HG03342 (cell line): ENCODE measurements around the gene IGLON5.

Experiments used
- ATAC-seq: cut with Tn5 transposase; IDR thresholded peaks from one replicate; pipeline ENCODE4 v1.9.1; 2021; ENCODE audit warnings: mild to moderate bottlenecking, moderate library complexity; ENCODE audit not compliant: unreplicated experiment

IGLON5 gene

DNA sequence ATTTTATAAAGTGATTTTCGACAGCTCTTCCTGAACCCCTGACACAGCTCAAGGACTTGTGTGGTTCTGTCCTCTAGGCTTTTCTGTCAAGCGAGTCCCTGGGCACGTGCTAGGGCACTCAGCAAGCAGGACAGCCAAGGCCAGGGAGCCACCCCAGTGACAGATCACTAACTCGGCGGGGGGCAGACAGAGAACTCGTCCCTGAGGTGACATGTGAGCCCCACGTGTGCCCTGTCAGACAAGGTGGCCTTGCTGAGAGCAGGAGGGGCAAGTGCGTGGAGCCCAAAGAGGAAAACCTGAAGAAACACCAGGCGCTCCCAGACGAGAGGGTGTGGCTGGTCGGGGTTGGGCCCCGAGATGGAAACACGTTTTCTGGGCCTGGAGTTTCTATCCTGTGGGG is 49.8 kb downstream of the IGLON5 start:
- ATAC-seq: no peak

DNA sequence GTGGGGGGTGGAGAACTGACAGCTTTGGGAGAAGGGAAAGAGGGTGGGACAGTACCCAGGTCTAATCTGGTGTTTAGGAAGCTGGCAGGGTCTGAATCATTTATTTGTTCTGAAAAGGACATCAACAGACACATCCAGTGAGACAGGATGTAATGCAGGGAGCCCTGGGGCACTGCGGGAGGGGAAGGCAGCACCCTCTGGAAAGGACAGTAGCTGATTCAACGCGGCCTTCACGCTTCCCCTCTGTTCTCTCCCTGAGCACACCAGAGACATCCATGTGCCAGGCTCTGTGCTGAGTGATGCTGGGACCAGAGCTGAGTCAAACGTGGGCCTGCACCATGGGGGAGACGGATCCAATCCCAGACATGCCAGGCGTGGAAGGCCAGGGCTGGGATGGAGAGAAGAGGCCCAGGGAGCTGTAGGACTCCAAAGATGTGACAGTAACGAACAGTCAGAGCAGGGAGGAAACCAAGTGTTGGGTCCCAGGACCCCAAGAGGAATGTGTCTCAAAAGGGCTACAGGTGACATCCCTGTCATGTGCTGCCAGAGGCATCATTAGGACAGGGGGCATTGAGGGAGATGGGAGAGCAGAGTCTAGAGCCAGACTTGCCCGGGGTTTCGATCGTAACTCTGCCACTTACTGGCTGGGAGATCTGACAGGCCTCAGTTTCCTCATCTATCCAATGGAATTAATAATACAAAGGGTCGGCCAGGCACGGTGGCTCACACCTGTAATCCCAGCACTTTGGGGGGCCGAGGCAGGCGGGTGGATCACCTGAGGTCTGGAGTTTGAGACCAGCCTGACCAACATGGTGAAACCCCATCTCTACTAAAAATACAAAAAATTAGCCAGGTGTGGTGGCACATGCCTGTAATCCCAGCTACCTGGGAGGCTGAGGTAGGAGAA is 53.0 kb downstream of the IGLON5 start:
- ATAC-seq: no peak

- ATAC-seq: no peak
Measured at GRCh38 chr19:51365211-51365964, 53.9 kb downstream of the IGLON5 start.

- ATAC-seq: no peak
Measured at GRCh38 chr19:51365965-51366388, 54.5 kb downstream of the IGLON5 start, which contains the start of gene ETFB. Gene ETFB, minus strand, starts transcription at chr19:51366388. Its CDS starts 62 bp downstream, at chr19:51366326.

DNA sequence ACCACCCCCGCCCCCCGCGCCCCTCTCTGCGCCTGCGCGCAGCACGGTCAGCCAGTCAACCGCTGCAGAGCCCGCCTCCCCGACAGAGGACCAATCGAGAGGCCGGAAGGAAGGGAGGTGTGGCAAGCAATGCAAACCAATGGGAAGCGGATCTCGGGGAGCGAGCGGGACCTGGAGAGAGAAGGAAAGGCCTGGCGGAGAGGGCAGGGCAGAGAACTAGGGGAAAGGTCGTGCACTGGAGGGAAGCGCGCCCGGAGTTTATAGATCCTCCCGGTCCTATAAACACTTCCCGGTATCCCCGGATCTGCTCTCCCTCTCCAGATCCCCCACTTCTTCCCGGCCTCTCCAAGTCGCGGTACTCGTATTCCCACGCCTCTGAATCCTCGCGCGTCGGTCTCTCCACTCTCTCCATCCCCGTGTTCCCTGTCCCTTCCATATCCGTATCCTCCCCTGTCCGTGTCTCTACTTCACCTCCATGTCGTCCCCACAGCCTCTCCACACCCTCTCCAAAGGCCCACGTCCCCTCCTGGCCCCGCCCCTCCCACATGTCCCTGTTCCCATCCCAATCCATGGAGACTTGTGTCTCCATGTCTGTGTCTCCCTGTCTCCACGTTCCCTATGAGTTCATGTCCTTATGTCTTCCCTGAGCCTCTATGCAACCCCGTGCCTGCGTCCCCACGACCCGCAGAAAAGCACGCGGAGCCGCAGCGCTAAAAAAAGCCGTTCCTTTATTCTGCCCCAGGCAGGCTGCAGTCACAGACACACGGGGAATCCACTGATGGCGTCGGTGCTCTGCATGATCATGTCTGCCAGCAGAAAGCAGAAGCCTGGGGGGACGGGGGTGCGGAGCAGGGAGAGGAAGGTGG is 55.2 kb downstream of the IGLON5 start:
- ATAC-seq: peak; percentile 46

- ATAC-seq: no peak
Measured at GRCh38 chr19:51367255-51367564, 55.8 kb downstream of the IGLON5 start.

DNA sequence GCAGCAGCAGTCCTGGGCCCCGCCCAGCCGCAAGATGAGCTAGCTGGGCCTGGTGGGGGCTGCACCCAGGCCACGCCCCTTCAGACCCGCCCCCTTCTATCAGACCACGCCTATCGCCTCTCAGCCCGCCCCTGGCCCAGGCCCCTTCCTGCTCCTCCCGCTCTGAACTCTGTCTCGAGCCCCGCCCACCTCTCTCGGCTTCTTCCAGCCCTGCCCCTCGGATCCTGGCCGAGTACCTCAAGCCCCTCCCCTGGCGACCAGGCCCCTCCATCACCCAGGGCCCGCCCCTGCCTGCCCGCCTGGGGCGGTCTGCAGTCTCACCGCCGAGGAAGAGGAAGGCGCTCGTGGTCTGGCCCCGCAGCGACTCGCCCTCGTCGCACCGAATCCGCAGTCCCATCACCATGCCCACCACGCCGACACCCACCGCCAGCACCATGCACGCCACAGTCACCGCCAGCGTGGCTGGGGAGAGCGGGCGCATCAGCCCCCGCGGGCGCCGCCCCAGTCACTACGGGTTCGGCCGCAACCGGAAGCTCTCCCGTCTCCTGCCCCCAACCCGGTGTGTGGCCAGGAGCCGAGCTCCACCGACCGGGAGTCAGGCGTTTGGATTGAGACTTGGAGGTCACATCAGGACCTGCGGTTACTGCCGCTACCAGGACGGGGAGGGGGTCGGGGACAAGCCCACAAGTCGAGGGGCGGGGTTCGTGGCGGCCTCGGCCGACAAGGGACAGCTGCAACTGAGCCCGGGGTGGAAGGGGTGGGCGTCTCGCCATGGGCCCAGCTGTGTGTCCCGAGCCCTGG is 56.3 kb downstream of the IGLON5 start:
- ATAC-seq: peak; percentile 67

DNA sequence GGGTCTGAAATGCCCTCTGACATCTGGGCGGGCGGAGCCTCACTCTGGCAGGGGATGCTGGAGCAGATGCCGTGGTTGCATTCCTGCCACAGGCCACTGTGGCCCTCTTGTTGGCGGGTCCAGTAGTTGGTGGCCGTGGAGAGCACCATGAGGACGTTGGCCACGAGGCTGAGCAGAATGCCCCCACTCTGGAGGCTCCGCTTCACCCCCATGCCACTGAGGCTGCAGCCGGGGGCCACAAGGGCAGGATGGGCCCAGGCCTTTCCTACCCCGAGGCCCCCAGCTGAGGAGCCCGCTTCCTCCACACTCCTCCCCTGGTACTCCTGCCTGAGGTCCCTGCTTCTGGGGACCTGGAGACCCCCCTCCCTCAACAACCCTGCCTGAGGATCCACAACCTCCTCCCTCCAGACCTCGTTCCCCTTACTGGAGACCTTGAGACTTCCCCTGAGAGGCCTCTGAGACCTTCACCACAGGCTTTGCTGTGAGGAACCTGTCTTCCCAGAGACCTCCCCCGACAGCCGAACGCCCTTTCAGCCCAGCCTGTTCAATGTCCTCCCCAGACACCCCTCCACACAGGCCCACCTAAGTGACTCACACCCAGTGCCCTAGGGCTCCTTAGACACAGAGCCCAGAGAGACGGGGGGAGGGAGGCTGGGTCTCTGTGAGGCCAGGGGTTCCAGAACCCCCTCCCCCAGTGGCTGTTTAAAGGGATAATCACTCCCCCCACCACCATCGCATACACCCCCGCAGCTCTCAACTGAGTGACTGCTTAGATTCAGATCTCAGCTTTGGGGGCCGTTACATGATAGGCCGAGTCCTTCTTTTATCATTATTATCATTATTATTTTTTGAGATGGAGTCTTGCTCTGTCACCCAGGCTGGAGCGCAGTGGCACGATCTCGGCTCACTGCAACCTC is 57.2 kb downstream of the IGLON5 start, which contains the start of gene CLDND2:
Gene CLDND2, minus strand, starts transcription at position 638 of the 917 bp plus-strand sequence. Its CDS starts 426 bp downstream, at position 212.
- no peak for ATAC-seq

- no peak for ATAC-seq
Measured at GRCh38 chr19:51370230-51370629, 58.8 kb downstream of the IGLON5 start.

DNA sequence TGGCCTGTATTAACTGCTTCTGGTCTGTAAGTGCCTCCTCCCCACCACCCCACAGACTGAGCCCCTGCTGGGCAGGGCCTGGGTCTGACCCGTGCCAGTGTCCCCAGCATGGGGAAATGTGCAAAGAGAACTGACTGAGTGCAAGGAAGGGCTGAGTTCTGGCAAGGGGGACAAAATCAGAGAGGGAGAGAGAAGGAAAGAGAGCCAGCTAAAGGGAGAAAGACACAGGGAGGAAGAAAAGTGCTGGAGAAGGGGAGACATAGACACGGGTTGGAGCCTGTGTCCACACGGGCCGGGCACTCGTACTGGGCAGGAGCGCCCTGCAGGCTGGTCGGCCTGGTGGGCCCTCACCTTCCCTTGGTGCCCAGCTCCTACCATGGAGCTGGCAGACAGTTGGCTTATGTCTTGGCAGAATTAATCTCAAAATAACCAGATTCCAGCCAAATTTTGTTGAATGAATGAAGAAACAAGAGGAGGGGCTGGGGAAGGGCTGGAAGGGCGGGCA is 59.8 kb downstream of the IGLON5 start:
- no peak for ATAC-seq

- no peak for ATAC-seq
Measured at GRCh38 chr19:51372021-51372648, 60.7 kb downstream of the IGLON5 start.

DNA sequence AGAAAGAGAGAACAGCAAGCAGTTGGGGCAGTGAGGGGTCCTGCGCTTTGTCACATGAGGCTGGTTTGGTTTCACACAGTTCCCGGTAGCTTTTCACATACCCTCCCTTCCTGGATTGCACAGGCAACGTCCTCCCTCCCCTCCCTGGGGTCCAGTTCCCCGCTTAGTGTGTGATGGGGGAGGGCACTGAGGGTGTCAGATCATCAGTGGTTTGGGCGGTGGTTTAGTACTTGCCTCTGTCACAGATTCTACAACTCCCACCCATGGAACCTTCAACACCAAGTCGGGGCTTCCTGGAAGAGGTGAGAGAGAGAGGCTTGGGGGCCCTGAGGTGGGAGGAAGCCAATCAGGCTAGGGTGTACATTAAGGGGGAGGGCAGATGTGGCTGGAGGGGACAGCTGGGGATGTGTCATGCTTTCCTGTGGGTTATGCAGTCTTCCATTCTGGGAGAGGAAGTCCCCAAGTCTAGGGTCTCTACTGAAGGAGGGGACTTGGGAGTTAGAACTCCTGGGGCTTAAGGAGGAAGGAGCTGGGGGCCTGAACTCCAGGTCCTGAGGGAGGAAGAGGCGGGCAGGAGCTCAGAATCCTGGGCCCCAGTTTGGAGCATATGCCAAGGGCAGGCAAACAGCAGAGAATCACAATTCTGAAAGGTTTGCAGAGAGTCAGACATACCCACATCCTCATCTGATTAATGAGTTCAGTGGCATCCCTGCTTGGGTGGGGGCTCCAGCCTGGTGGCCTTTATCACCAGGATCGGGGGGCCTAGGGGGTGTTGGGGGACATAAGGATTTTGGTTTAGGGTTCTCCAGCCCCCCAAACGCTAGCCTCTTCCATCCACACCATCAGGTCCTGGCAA is 61.4 kb downstream of the IGLON5 start, which contains the start of gene NKG7:
Gene NKG7, minus strand, starts transcription at position 6 of the 856 bp plus-strand sequence. CDS start 119 bp downstream, outside the sequence.
- no peak for ATAC-seq

DNA sequence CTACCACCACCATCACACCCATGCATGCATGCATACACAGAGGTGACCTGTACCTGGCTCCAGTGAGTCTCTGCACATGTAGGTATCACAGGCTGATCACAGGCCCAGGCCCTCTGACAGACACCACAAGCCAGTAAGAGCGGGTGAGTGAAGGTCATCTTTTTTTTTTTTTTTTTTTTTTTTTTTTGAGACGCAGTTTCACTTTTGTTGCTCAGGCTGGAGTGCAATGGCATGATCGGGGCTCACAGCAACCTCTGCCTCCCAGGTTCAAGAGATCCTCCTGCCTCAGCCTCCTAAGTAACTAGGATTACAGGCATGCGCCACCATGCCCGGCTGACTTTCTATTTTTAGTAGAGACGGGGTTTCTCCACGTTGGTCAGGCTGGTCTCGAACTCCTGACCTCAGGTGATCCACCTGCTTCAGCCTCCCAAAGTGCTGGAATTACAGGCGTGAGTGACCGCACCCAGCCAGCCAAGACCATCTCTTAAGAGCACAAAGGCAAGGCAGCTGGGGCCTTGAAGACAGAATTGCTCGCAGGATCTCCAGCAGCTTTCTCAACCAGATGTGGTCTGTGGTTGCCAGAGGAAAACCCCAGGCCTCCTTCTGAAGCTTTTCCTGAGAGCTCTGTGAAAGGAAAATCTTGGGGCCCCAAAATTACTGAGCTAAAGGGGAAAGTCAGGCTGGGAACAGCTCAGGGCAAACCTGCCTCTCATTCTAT is 64.2 kb downstream of the IGLON5 start:
- no peak for ATAC-seq

DNA sequence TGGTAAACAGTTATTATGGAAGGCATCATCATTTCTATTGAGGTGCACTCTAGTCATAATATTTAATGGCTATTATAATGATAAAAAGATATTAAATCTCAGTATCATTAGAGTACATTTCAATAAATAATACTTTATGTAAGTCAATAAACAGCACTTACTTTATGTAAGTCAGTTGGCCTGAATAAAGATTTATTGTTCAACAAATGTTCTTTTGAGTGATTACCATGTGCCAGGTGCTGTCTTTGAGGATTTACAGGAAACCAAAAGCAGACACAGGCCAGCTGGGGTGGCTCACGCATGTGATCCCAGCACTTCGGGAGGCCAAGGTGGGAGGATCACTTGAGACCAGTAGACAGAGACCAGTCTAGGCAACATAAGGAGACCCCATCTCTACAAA is 66.0 kb downstream of the IGLON5 start:
- no peak for ATAC-seq

DNA sequence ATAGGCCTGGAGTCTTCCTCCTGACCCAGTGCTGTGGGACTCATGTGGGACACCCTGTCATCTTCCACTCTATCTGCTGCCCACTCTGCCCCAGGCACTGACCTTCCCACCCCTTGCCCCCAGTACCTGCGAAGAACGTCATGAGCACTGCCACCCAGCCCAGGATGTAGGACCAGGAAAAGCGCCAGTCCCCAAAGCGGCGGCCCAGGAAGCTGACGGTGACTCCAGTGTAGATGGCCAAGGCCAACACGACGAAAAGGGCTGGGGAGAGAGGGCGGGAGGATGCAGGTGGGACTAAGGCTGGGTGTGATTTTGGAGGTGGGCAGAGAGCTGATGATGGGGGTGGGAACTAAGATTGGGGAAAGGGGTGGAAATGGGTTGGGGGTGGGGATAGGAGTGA is 68.9 kb downstream of the IGLON5 start:
- no peak for ATAC-seq
